Adipocyte (in vitro differentiated cells): ENCODE measurements around the gene CDYL2.

Source experiments
- DNase-seq: peaks from one replicate; pipeline ENCODE4 v3.0.0-alpha.2; 2015; ENCODE audit warnings: low read depth
- H3K27me3 ChIP-seq: replicated peaks from 2 replicates; pipeline ENCODE4 v1.7.0; 2013; ENCODE audit warnings: mild to moderate bottlenecking, low read length, moderate library complexity; ENCODE audit not compliant: control insufficient read depth, insufficient read depth
- H3K36me3 ChIP-seq: 2 replicates; pipeline ENCODE4 v1.7.0; 2013; ENCODE audit warnings: low read length, mild to moderate bottlenecking, moderate library complexity; ENCODE audit not compliant: control insufficient read depth, insufficient read depth, severe bottlenecking
- H3K4me1 ChIP-seq: 2 replicates; pipeline ENCODE4 v1.7.0; 2013; ENCODE audit warnings: mild to moderate bottlenecking, low read length, moderate library complexity; ENCODE audit not compliant: control insufficient read depth, insufficient read depth
- H3K4me3 ChIP-seq: 2 replicates; pipeline ENCODE4 v1.7.0; 2013; ENCODE audit warnings: mild to moderate bottlenecking, low read length, moderate library complexity
- H3K9ac ChIP-seq: 2 replicates; pipeline ENCODE4 v1.7.0; 2013; ENCODE audit warnings: mild to moderate bottlenecking, low read length, moderate library complexity
- H3K9me3 ChIP-seq: 2 replicates; pipeline ENCODE4 v1.7.0; 2013; ENCODE audit warnings: mild to moderate bottlenecking, low read length, moderate library complexity; ENCODE audit not compliant: control insufficient read depth

CDYL2 gene

DNA sequence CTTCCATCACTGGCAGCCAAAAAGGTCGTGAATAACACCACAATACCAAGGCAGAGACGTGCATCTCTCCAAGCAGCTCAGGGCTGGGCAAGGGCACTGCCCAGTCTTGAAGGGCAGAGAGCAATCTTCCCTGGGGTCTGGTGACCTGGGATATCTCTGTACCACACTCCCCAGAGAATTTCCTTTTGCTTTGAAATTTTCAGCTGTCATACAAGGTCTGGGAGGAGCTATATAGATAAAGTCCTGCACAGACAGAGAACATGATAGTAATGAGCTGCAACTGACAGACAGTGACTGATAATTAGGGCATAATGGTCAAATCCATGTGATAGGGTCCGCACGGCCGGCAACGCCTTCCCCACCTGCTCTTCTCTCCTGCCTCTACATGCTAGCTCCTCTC is 195.5 kb downstream of the CDYL2 start:
- H3K36me3 ChIP-seq = peaks cover 5% of the 10 kb centered on the region
- no peaks in the 10 kb centered on the region for H3K27me3 ChIP-seq
- no peaks in the 10 kb centered on the region for H3K4me1 ChIP-seq
- H3K9me3 ChIP-seq = no peaks in the 10 kb centered on the region
- H3K4me3 ChIP-seq = no peak overlapping the region
- no peak overlapping the region for H3K9ac ChIP-seq
- DNase-seq = no peak

DNA sequence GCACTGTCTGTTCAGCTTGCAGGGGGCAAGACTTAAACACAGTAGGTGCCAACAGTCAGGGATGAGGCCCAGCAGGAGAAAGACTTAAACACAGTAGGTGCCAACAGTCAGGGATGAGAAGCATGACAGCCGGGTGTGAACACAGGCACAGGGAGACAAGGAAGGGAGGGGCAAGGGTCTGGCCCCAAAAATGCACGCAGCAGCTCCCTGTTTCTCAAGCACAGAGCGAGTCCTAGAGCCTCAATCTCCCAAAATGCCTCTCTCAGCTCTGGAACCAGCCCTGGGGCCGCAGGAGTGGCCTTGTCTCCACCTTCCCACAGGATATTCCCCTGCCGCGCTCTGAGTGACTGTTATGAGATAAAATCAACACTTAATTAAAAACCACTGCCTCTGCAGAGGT is 197.2 kb downstream of the CDYL2 start:
- H3K4me3 ChIP-seq = no peak overlapping the region
- DNase-seq = no peak
- no peaks in the 10 kb centered on the region for H3K27me3 ChIP-seq
- no peak overlapping the region for H3K9ac ChIP-seq
- H3K4me1 ChIP-seq = no peaks in the 10 kb centered on the region
- peaks cover 5% of the 10 kb centered on the region for H3K36me3 ChIP-seq
- H3K9me3 ChIP-seq = no peaks in the 10 kb centered on the region

DNA sequence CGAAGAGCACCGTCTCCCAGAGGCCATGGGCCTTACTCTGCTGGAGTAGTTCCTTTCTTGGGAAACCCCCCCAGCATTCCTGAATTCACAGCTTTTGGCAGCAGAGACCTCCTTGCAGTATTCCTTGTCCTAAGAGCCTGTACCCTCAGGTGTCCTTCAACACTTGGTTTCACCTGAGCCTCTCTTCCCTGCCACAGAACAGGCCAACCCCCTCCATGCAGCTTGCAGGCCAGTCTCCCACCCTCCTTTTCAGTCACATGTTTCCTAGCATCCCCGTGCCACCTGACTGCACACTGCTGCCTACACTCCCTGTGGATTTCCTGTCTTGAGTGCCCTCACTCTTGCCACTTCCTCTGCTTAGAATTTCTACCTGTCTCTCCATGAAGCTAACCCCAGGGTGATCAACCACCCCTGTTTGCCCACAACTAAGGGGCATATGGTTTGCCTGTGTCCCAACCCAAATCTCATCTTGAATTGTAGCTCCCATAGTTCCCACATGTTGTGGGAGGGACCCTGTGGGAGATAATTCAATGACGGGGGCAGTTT is 198.1 kb downstream of the CDYL2 start:
- Histone ChIP-seq H3K4me3 (no peak overlapping the region), H3K36me3 (peaks cover 5% of the 10 kb centered on the region), H3K27me3 (no peaks in the 10 kb centered on the region), H3K9ac (no peak overlapping the region), H3K9me3 (no peaks in the 10 kb centered on the region), H3K4me1 (no peaks in the 10 kb centered on the region)
- no peak for DNase-seq

GRCh38 chr16:80604600-80605355 is 199.6 kb downstream of the CDYL2 start:
- Histone ChIP-seq H3K4me1 (peaks cover under 1% of the 10 kb centered on the region), H3K27me3 (no peaks in the 10 kb centered on the region), H3K9ac (no peak overlapping the region), H3K9me3 (no peaks in the 10 kb centered on the region), H3K4me3 (no peak overlapping the region), H3K36me3 (peaks cover 5% of the 10 kb centered on the region)
- no peak for DNase-seq

- Histone ChIP-seq H3K36me3 (peaks cover 5% of the 10 kb centered on the region), H3K9ac (no peak overlapping the region), H3K9me3 (no peaks in the 10 kb centered on the region), H3K4me1 (peaks cover 8% of the 10 kb centered on the region), H3K4me3 (no peak overlapping the region), H3K27me3 (no peaks in the 10 kb centered on the region)
- DNase-seq = no peak
These were observed 201.5 kb downstream of the CDYL2 start for GRCh38 chr16:80602894-80603293.

DNA sequence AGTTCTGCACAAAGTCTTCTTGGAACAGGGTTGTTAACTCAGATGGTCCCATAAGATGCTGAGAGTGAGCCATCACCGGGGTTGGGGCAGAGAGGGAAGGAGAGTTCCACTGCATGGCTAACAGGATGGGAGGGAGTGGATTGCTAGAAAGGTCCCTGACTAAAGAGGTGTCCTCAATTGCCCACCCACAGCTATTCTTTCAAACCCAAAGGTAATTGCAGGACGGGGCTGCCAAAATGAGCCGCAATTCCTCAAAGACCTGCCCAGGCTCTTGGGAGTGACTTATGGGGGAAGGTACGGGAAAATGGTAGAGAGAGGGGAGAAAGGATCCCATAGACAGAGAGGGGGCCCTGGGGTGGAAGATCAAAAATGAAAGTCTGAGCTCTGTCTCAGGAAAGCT is 203.2 kb downstream of the CDYL2 start:
- Histone ChIP-seq H3K36me3 (no peaks in the 10 kb centered on the region), H3K4me3 (no peak overlapping the region), H3K9ac (no peak overlapping the region), H3K4me1 (peaks cover 8% of the 10 kb centered on the region), H3K9me3 (no peaks in the 10 kb centered on the region), H3K27me3 (no peaks in the 10 kb centered on the region)
- no peak for DNase-seq

DNA sequence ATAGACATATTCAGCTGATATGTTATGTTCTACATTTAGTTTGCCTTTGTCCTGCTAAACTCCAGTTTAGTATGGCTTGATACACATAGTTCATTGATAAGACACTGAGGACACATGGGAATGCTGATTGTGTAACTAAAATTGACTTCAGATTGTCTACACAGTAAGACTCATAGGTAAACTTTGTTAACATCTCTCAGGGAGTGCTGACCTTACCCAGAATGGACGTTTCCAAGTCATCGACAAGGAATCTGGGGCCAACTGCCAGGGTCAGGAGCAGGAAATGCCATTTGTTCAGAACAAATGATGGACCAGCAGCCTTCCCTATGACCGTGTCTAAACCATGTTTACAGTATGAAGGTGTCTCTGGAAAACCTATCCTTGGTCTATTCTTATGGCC is 204.9 kb downstream of the CDYL2 start:
- H3K36me3 ChIP-seq = no peaks in the 10 kb centered on the region
- no peak overlapping the region for H3K9ac ChIP-seq
- H3K4me1 ChIP-seq = peaks cover 8% of the 10 kb centered on the region
- H3K27me3 ChIP-seq = no peaks in the 10 kb centered on the region
- no peaks in the 10 kb centered on the region for H3K9me3 ChIP-seq
- no peak overlapping the region for H3K4me3 ChIP-seq
- no peak for DNase-seq

DNA sequence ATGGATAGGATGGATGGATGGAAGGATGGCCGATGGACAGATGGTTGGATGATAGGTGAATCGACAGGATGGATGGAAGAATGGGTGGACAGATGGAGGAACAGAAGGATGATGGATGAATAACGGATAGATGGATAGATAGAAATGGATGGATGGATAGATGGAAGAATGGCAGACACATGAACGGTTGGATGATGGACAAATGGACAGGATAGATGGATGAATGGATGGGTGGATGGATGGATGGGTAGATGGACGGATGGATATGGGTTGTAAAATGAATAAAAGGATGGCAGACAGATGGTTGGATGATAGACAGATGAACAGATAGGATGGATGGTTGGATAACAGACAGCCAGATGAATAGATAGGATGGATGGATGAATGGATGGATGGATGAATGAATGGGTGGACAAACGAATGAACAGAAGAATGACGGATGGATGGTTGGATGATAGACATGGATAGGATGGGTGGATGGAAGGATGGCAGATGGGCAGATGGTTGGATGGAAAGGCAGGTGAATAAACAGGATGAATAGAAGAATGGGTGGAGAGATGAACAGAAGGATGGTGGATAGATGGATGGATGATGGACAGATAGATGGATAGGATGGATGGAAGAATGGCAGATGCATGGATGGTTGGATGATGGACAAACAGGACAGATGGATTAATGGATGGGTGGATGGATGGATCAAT is 207.7 kb downstream of the CDYL2 start:
- Histone ChIP-seq H3K4me1 (peaks cover 8% of the 10 kb centered on the region), H3K9me3 (no peaks in the 10 kb centered on the region), H3K27me3 (no peaks in the 10 kb centered on the region), H3K9ac (no peak overlapping the region), H3K4me3 (no peak overlapping the region), H3K36me3 (no peaks in the 10 kb centered on the region)
- DNase-seq = no peak

DNA sequence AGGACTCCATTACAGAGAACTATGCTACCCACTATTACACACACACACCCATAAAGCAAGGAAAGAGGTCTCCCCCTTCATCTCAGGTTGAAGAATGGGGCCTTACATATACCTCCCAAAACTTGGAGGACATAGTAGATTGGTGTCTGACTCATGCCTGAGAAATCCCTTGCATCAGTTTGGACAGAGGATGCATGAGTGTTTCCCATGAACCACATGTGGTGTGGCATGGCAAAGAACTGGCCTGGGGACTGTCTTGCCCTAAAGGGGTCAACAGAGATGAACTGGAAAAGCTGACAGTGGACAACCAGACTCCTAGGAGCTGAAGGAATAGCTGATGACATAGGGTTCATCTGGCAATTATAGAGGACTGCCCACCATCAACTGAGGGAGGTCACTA is 209.6 kb downstream of the CDYL2 start:
- no peaks in the 10 kb centered on the region for H3K27me3 ChIP-seq
- no peaks in the 10 kb centered on the region for H3K9me3 ChIP-seq
- no peaks in the 10 kb centered on the region for H3K36me3 ChIP-seq
- no peak overlapping the region for H3K4me3 ChIP-seq
- no peak overlapping the region for H3K9ac ChIP-seq
- DNase-seq = no peak
- peaks cover 8% of the 10 kb centered on the region for H3K4me1 ChIP-seq

GRCh38 chr16:80592273-80592672 is 212.1 kb downstream of the CDYL2 start:
- Histone ChIP-seq H3K4me3 (no peak overlapping the region), H3K9ac (no peak overlapping the region), H3K4me1 (no peaks in the 10 kb centered on the region), H3K36me3 (no peaks in the 10 kb centered on the region), H3K27me3 (no peaks in the 10 kb centered on the region), H3K9me3 (no peaks in the 10 kb centered on the region)
- DNase-seq = no peak

- no peaks in the 10 kb centered on the region for H3K4me1 ChIP-seq
- no peaks in the 10 kb centered on the region for H3K9me3 ChIP-seq
- H3K9ac ChIP-seq = no peak overlapping the region
- no peak for DNase-seq
- H3K27me3 ChIP-seq = no peaks in the 10 kb centered on the region
- no peak overlapping the region for H3K4me3 ChIP-seq
- H3K36me3 ChIP-seq = no peaks in the 10 kb centered on the region
These were observed 213.1 kb downstream of the CDYL2 start for GRCh38 chr16:80591071-80591915.
